Gastroesophageal sphincter (tissue), 4 donors: Measurements from ENCODE around the gene TMEM9B. TPM values are rescaled to one million over a fixed set of nuclear protein-coding genes. Genes with fewer than 3 reads are reported as not detected.
"Not testable (repeated sequence)": the region's sequence is repeated elsewhere in the genome, so short reads cannot be mapped to it uniquely, and the experiment has no call there.

Experiments
- ATAC-seq: fragments of 150-250 bp; one replicate; pipeline ENCODE4 v1.9.1; 2016; ENCODE audit warnings: mild to moderate bottlenecking, moderate library complexity
- H3K27ac ChIP-seq, 4 donors: fragments of 200-600 bp; sonication (generic) in 3 of 4; 1 replicate in 3 of 4; 2 replicates in 1 of 4; pipeline ENCODE4 v1.5.1; 2016 to 2019
- H3K27me3 ChIP-seq: fragments of 200-600 bp; sonication (generic); one replicate; pipeline ENCODE4 v1.5.1; 2019
- H3K36me3 ChIP-seq, 2 donors: fragments of 200-600 bp; sonication (generic); one replicate each; pipeline ENCODE4 v1.5.1; 2019; ENCODE audit warnings: control low read depth in 1 of 2
- H3K4me1 ChIP-seq, 3 donors: fragments of 200-600 bp; sonication (generic); 1 replicate in 2 of 3; 2 replicates in 1 of 3; pipeline ENCODE4 v1.5.1; 2016 to 2019; ENCODE audit warnings: control low read depth in 2 of 3
- H3K4me3 ChIP-seq, 2 donors: fragments of 200-600 bp; sonication (generic); one replicate each; pipeline ENCODE4 v1.5.1; 2019; ENCODE audit warnings: mild to moderate bottlenecking in 1 of 2, moderate library complexity in 1 of 2
- H3K9me3 ChIP-seq, 3 donors: fragments of 200-600 bp; sonication (generic); one replicate each; pipeline ENCODE4 v1.5.1; 2017 to 2019; ENCODE audit warnings: control low read depth in 2 of 3
- EP300 ChIP-seq: sonication (generic); formaldehyde crosslinking; IDR thresholded peaks from one replicate; pipeline ENCODE4 v1.6.1; 2017; ENCODE audit warnings: antibody characterized with exemption, mild to moderate bottlenecking
- POLR2A ChIP-seq, 2 donors: fragments of 450-650 bp; IDR thresholded peaks; one replicate each; pipeline ENCODE4 v1.6.1; 2017; ENCODE audit warnings: antibody characterized with exemption in 2 of 2, mild to moderate bottlenecking in 2 of 2, moderate library complexity in 1 of 2
- POLR2AphosphoS5 ChIP-seq: sonication (generic); formaldehyde crosslinking; IDR thresholded peaks from one replicate; pipeline ENCODE4 v1.6.1; 2017; ENCODE audit warnings: antibody characterized with exemption
- WGBS, 2 donors: methylation state at CpG; one replicate each; pipeline ENCODE4 v1.1.5; 2018; ENCODE audit warnings: low coverage in 1 of 2; 5-methylcytosine and 5-hydroxymethylcytosine counted together
- total RNA-seq, 4 donors: library from RNA; depleted of rRNA; stranded (reverse); fragments of >200 nt; gene quantifications; one replicate each; pipeline ENCODE4 v1.1.0, GENCODE V29; 2016
- TF ChIP-seq, protein P1 (sequence below), 4 experiments: fragments of 200-600 bp in 2 of 4; fragments of 450-650 bp in 2 of 4; sonication (generic) in 1 of 4; IDR thresholded peaks; one replicate each; pipeline ENCODE4 v1.5.1; 2017 to 2019; ENCODE audit warnings: antibody characterized with exemption in 4 of 4, mild to moderate bottlenecking in 2 of 4, moderate library complexity in 2 of 4

The TMEM9B gene
- total RNA-seq, result 10 to 100 TPM; 14.6 to 40.0 (median 21.5) TPM

DNA sequence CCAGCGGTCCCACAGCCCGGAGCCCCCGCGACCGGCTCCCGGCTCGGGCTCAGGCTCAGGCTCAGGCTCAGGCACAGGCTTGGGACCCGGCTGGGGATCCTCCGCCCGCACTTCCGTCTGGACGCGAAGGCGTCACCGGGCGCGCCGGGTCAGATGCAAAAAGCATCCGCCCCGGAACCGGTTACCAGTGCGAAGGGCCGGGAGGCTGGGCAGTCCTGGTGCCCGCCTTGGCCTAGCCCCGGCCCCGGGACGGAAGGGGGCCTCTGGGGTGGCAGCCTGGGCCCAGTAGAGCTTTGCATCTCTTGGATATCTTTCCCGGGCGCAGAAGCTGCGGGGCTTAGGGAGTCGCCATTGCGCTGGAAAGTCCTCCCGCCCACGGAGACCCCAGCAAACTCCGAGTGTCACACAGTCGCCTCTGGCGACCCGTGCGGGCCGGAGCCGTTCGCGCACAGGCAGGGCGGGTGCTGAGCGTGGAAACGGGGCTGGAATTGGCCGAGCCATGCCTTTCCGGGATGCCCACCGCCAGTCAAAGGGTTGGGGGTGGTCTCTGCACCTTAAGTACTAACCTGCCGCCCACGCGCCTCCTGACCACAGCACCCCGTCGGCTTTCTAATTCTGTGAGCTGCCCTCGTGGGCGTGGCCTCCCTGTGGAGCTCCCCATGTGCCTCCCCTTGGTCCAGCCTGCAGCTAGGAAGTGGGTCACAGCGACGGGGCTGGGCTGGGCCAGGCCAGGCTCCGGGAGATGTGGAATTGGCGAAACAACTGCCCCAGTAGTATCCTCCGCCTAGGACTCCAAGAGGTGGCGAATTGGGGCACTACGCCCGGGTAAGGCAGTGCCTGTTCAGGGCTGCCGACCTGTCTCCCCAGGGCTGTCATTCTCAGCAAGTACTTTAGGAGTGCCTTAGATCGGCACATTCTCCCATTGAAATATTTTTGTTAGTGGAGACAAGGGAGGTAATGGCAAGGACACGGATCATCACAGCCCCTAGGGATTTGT is at the start of gene TMEM9B:
TMEM9B (minus strand) TSS at position 119 of the 997 bp plus-strand sequence. CDS start 129 bp downstream, outside the sequence.
- peak within 1 kb of the TSS; percentile 83 to 89 for H3K4me3 ChIP-seq
- H3K36me3 ChIP-seq, result peaks cover 0 to 9% of the 10 kb centered on the region in 2 donors
- no peaks in the 10 kb centered on the region for H3K9me3 ChIP-seq
- H3K4me1 ChIP-seq, result peaks cover 5 to 50% (median 18%) of the 10 kb centered on the region in 3 donors
- H3K27ac ChIP-seq, result peak within 1 kb of the TSS; percentile 83 to 96 (median 94)
- no peaks in the 10 kb centered on the region for H3K27me3 ChIP-seq
- 0% methylated on average over 4 to 15 of the region's 67 CpGs for WGBS, 2 donors
- peak; percentile 97 for ATAC-seq
- TF ChIP-seq POLR2AphosphoS5, result peak; percentile 89
- TF ChIP-seq, protein P1, sequence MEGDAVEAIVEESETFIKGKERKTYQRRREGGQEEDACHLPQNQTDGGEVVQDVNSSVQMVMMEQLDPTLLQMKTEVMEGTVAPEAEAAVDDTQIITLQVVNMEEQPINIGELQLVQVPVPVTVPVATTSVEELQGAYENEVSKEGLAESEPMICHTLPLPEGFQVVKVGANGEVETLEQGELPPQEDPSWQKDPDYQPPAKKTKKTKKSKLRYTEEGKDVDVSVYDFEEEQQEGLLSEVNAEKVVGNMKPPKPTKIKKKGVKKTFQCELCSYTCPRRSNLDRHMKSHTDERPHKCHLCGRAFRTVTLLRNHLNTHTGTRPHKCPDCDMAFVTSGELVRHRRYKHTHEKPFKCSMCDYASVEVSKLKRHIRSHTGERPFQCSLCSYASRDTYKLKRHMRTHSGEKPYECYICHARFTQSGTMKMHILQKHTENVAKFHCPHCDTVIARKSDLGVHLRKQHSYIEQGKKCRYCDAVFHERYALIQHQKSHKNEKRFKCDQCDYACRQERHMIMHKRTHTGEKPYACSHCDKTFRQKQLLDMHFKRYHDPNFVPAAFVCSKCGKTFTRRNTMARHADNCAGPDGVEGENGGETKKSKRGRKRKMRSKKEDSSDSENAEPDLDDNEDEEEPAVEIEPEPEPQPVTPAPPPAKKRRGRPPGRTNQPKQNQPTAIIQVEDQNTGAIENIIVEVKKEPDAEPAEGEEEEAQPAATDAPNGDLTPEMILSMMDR (IDR thresholded peaks at IDR 0.05), result peak in 1 of 4 experiments; percentile 18
- TF ChIP-seq POLR2A (IDR thresholded peaks at IDR 0.05), result peak; percentile 92
- no peak for TF ChIP-seq EP300

- WGBS, 2 donors, result 90 to 100% methylated on average over 3 of the region's 4 CpGs
- H3K36me3 ChIP-seq, result no peaks in the 10 kb centered on the region
- peaks cover 0 to 13% (median 0%) of the 10 kb centered on the region in 3 donors for H3K9me3 ChIP-seq
- TF ChIP-seq, protein P1 (IDR thresholded peaks at IDR 0.05), result no peak
- TF ChIP-seq EP300 (no peak), POLR2AphosphoS5 (no peak), POLR2A (IDR thresholded peaks at IDR 0.05) (no peak)
- no peak overlapping the region for H3K4me3 ChIP-seq
- H3K27me3 ChIP-seq, result no peaks in the 10 kb centered on the region
- H3K27ac ChIP-seq, result no peak overlapping the region
- peaks cover 0 to 23% (median 9%) of the 10 kb centered on the region in 3 donors for H3K4me1 ChIP-seq
- no peak for ATAC-seq
These were observed 49.1 kb upstream of the TMEM9B start for GRCh38 chr11:9013373-9013772.

DNA sequence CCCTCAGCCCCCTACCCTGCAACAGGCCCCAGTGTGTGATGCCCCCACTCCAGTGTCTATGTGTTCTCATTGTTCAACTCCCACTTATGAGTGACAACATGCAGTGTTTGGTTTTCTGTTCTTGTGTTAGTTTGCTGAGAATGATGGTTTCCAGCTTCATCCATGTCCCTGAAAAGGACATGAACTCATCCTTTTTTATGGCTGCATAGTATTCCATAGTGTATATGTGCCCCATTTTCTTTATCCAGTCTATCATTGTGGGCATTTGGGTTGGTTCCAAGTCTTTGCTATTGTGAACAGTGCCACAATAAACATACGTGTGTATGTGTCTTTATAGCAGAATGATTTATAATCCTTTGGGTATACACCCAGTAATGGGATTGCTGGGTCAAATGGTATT is 45.3 kb upstream of the TMEM9B start:
- not testable (repeated sequence) for H3K4me3 ChIP-seq, H3K36me3 ChIP-seq, ATAC-seq, H3K27me3 ChIP-seq, H3K27ac ChIP-seq, H3K4me1 ChIP-seq
- 64 to 86% methylated on average over 1 of the region's 1 CpG for WGBS, 2 donors
- H3K9me3 ChIP-seq, result peaks cover 0 to 13% (median 0%) of the 10 kb centered on the region in 3 donors

DNA sequence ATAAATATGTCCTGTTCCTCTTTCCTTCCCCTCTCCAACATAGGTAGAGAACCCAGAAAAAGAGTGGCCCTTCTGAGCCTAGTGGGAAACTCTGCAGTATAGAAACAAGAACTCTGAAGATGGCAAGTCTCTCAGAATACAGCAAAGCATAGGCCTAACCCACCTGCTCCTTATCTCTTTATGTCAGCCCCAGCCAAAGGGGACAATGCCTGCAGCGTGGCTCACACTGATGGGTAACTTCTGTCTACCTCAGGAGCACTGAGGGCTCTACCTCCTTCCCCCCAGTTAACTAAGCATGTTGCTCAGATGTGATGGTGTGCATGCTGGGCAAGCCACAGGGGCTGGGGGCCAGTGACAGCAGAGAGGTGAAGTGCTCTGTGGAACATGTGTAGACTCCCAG is 44.4 kb upstream of the TMEM9B start:
- WGBS, 2 donors, result 60% methylated on average over 1 of the region's 1 CpG; no CpG with 5 or more reads in 1 of the 2 donors
- no peak for ATAC-seq

GRCh38 chr11:9008011-9008550 is 43.8 kb upstream of the TMEM9B start:
- Histone ChIP-seq H3K27ac (no peak overlapping the region), H3K9me3 (peaks cover 0 to 13% (median 0%) of the 10 kb centered on the region in 3 donors), H3K4me1 (peaks cover 0 to 18% (median 10%) of the 10 kb centered on the region in 3 donors), H3K36me3 (no peaks in the 10 kb centered on the region), H3K4me3 (no peak overlapping the region), H3K27me3 (no peaks in the 10 kb centered on the region)
- no peak for TF ChIP-seq POLR2AphosphoS5
- no peak for TF ChIP-seq POLR2A (IDR thresholded peaks at IDR 0.05)
- TF ChIP-seq, protein P1 (IDR thresholded peaks at IDR 0.05), result no peak
- no peak for TF ChIP-seq EP300
- no peak for ATAC-seq
- 63 to 70% methylated on average over 2 to 3 of the region's 3 CpGs for WGBS, 2 donors

More for the DNA sequence above, 44.4 kb upstream of the TMEM9B start:
- Histone ChIP-seq H3K36me3 (no peaks in the 10 kb centered on the region), H3K27ac (no peak overlapping the region), H3K27me3 (no peaks in the 10 kb centered on the region), H3K9me3 (peaks cover 0 to 13% (median 0%) of the 10 kb centered on the region in 3 donors), H3K4me1 (peaks cover 0 to 12% (median 5%) of the 10 kb centered on the region in 3 donors), H3K4me3 (no peak overlapping the region)
- no peak for TF ChIP-seq POLR2AphosphoS5
- no peak for TF ChIP-seq EP300
- TF ChIP-seq, protein P1 (IDR thresholded peaks at IDR 0.05), result no peak
